ENCODE data around the gene ADAM17.

The ADAM17 gene

DNA sequence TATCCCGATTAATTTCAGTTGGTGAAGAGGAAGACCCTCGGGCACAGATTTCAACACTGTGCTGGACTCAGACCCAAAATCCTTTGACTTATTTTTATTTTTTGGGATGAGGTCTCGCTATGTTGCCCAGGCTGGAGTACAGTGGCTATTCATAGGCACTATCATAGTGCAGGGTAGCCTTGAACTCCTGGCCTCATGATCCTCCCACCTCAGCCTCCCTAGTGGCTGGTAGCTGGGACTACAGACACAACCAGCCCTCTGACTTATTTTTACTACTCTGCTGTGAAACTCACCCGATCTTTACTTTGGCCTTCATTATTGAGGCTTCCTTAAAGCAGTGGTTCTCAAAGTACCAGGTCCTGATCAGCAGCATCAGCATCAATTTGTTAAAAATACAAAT, 18.2 kb upstream of the ADAM17 start:
- no peak overlapping the region for H3K9ac ChIP-seq (ENCODE audit: low read length)
- no peak overlapping the region for H3K27ac ChIP-seq (ENCODE audit: low read length)
- H3K27me3 ChIP-seq (replicated peaks; ENCODE audit: insufficient read depth, low read length) = no peaks in the 10 kb centered on the region
- no peak for DNase-seq
- peaks cover 16% of the 10 kb centered on the region for H3K4me1 ChIP-seq (ENCODE audit: low read length)
- TF ChIP-seq EZH2 (optimal IDR thresholded peaks at IDR 0.05; ENCODE audit: low read depth, low read length) (no peak), CTCF (IDR thresholded peaks at IDR 0.05; ENCODE audit: low read length) (peak; percentile 16; the same call in 1 of the 2 replicates), EZH2phosphoT487 (IDR thresholded peaks at IDR 0.05; ENCODE audit: low read length) (no peak)
- no peaks in the 10 kb centered on the region; the same call in 1 of the 2 replicates for H3F3A ChIP-seq (ENCODE audit: insufficient read depth, low read length)
- H3K4me3 ChIP-seq (ENCODE audit: low read length) = no peak overlapping the region
- no peaks in the 10 kb centered on the region for H4K20me1 ChIP-seq (ENCODE audit: insufficient read depth, low read length)
- no peaks in the 10 kb centered on the region for H3K9me3 ChIP-seq (replicated peaks; ENCODE audit: insufficient read depth, low read length)
- no peak overlapping the region for H3K4me2 ChIP-seq (ENCODE audit: low read depth, low read length)
- no peaks in the 10 kb centered on the region for H3K36me3 ChIP-seq (replicated peaks; ENCODE audit: insufficient read depth, low read length)
- H2AFZ ChIP-seq (ENCODE audit: low read length) = no peak overlapping the region
- H3K9me2 ChIP-seq (replicated peaks; ENCODE audit: insufficient read depth, low read length) = no peaks in the 10 kb centered on the region
- no peaks in the 10 kb centered on the region for H3K79me2 ChIP-seq (ENCODE audit: low read length)

- no peak overlapping the region for H3K27ac ChIP-seq (ENCODE audit: low read length)
- no peak; the same call in 1 of the 2 replicates for TF ChIP-seq CTCF (IDR thresholded peaks at IDR 0.05; ENCODE audit: low read length)
- no peak for TF ChIP-seq EZH2 (optimal IDR thresholded peaks at IDR 0.05; ENCODE audit: low read depth, low read length)
- no peak for TF ChIP-seq EZH2phosphoT487 (IDR thresholded peaks at IDR 0.05; ENCODE audit: low read length)
- H2AFZ ChIP-seq (ENCODE audit: low read length) = no peak overlapping the region
- no peaks in the 10 kb centered on the region for H3K79me2 ChIP-seq (ENCODE audit: low read length)
- no peak for DNase-seq
- no peak overlapping the region for H3K4me2 ChIP-seq (ENCODE audit: low read depth, low read length)
- no peak overlapping the region for H3K4me3 ChIP-seq (ENCODE audit: low read length)
- H3K9me3 ChIP-seq (replicated peaks; ENCODE audit: insufficient read depth, low read length) = no peaks in the 10 kb centered on the region
- H3K4me1 ChIP-seq (ENCODE audit: low read length) = peaks cover 16% of the 10 kb centered on the region
- H3K27me3 ChIP-seq (replicated peaks; ENCODE audit: insufficient read depth, low read length) = no peaks in the 10 kb centered on the region
- H3F3A ChIP-seq (ENCODE audit: insufficient read depth, low read length) = no peaks in the 10 kb centered on the region; the same call in 1 of the 2 replicates
- H4K20me1 ChIP-seq (ENCODE audit: insufficient read depth, low read length) = no peaks in the 10 kb centered on the region
- no peak overlapping the region for H3K9ac ChIP-seq (ENCODE audit: low read length)
- no peaks in the 10 kb centered on the region for H3K9me2 ChIP-seq (replicated peaks; ENCODE audit: insufficient read depth, low read length)
- no peaks in the 10 kb centered on the region for H3K36me3 ChIP-seq (replicated peaks; ENCODE audit: insufficient read depth, low read length)
Observed at GRCh38 chr2:9573013-9573720, 17.5 kb upstream of the ADAM17 start.

DNA sequence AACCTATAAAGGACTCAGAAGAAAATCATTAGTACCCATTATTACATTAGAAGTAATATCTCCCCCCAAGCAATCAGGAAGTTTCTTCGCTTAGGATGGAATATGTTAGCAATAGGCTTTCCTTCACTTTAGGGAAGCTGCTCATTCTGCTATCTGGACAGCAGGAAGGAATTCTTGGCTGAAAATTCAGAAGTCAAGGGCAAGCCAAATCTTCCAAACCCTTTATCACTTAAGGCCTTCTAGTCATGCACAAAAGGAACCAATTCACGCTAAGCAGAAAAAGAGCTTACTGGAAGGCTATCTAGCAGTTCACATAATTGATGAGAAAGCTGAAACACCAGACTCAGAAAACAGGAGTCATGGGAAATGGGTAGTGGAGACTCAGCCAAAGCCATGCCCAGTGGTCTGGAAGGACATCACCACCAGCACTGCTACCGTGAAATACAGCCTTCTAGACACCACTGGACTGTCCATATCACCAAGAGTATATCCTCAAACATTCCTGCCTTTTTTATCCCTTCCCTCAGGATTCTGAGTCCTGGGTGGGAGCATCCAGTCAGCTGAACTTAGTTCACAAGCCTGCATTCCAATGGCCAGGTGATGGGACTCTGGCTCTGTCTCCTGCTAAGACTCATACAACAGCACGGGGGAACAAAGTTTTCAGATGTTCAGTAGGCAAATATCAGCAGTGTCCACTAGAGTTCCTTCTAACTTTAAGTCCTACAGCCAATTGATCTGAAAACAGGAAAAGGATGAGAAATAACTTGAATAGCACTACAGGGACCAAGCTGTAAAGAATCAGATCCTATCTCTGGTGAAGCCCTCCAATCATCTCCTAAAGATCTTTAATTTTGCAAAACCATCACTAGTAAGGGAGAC, 14.8 kb upstream of the ADAM17 start:
- TF ChIP-seq EZH2phosphoT487 (IDR thresholded peaks at IDR 0.05; ENCODE audit: low read length) = no peak
- TF ChIP-seq CTCF (IDR thresholded peaks at IDR 0.05; ENCODE audit: low read length) = no peak
- TF ChIP-seq EZH2 (optimal IDR thresholded peaks at IDR 0.05; ENCODE audit: low read depth, low read length) = no peak
- Histone ChIP-seq H3K4me2 (ENCODE audit: low read depth, low read length) (no peak overlapping the region), H3K4me3 (ENCODE audit: low read length) (no peak overlapping the region), H3K9ac (ENCODE audit: low read length) (no peak overlapping the region), H2AFZ (ENCODE audit: low read length) (no peak overlapping the region), H3K27ac (ENCODE audit: low read length) (no peak overlapping the region), H3K9me2 (replicated peaks; ENCODE audit: insufficient read depth, low read length) (no peaks in the 10 kb centered on the region), H3K27me3 (replicated peaks; ENCODE audit: insufficient read depth, low read length) (no peaks in the 10 kb centered on the region), H3K36me3 (replicated peaks; ENCODE audit: insufficient read depth, low read length) (no peaks in the 10 kb centered on the region), H3K9me3 (replicated peaks; ENCODE audit: insufficient read depth, low read length) (no peaks in the 10 kb centered on the region), H3K4me1 (ENCODE audit: low read length) (peaks cover 16% of the 10 kb centered on the region), H4K20me1 (ENCODE audit: insufficient read depth, low read length) (no peaks in the 10 kb centered on the region), H3F3A (ENCODE audit: insufficient read depth, low read length) (no peaks in the 10 kb centered on the region; the same call in 1 of the 2 replicates), H3K79me2 (ENCODE audit: low read length) (no peaks in the 10 kb centered on the region)
- no peak for DNase-seq

Measured in MM.1S (cell line).